OCI-LY1 (cell line): ENCODE measurements around the gene ANKRD33.

Experiments used
- H2AFZ ChIP-seq: fragments of 200-600 bp; sonication (generic), shearing (Covaris generic); 2 replicates; pipeline ENCODE4 v1.6.0; 2014; ENCODE audit warnings: antibody characterized with exemption, mild to moderate bottlenecking, low read length
- H3F3A ChIP-seq: fragments of 200-600 bp; sonication (generic), shearing (Covaris generic); 2 replicates; pipeline ENCODE4 v1.6.0; 2014; ENCODE audit warnings: mild to moderate bottlenecking, antibody characterized with exemption, low read length, moderate library complexity; ENCODE audit not compliant: insufficient read depth
- H3K27ac ChIP-seq: fragments of 200-600 bp; sonication (generic); 2 replicates; pipeline ENCODE4 v1.5.1; 2014; ENCODE audit warnings: low read length, mixed run types, mild to moderate bottlenecking, low read depth; ENCODE audit not compliant: poor library complexity, severe bottlenecking
- H3K27me3 ChIP-seq: fragments of 200-600 bp; sonication (generic); 2 replicates; pipeline ENCODE4 v1.6.0; 2014; ENCODE audit warnings: antibody characterized with exemption, mild to moderate bottlenecking, low read length, moderate library complexity; ENCODE audit not compliant: insufficient read depth
- H3K36me3 ChIP-seq: fragments of 200-600 bp; sonication (generic); 2 replicates; pipeline ENCODE4 v1.6.1; 2014; ENCODE audit warnings: mild to moderate bottlenecking, antibody characterized with exemption, low read length, moderate library complexity, mixed read lengths; ENCODE audit not compliant: insufficient read depth
- H3K4me1 ChIP-seq: fragments of 200-600 bp; sonication (generic); 2 replicates; pipeline ENCODE4 v1.5.1; 2014; ENCODE audit warnings: mild to moderate bottlenecking, low read length, moderate library complexity; ENCODE audit not compliant: insufficient read depth, severe bottlenecking
- H3K4me2 ChIP-seq: fragments of 200-600 bp; sonication (generic), shearing (Covaris generic); 2 replicates; pipeline ENCODE4 v1.6.1; 2014; ENCODE audit warnings: low read length
- H3K4me3 ChIP-seq: fragments of 200-600 bp; sonication (generic); 2 replicates; pipeline ENCODE4 v1.5.1; 2014; ENCODE audit warnings: low read length, low read depth, mild to moderate bottlenecking, mixed read lengths; ENCODE audit not compliant: poor library complexity, severe bottlenecking
- H3K79me2 ChIP-seq: fragments of 200-600 bp; shearing (Covaris generic); 2 replicates; pipeline ENCODE4 v1.6.1; 2016; ENCODE audit warnings: mixed run types, low read length, mixed read lengths; ENCODE audit not compliant: insufficient read depth
- H3K9ac ChIP-seq: fragments of 200-600 bp; sonication (generic), shearing (Covaris generic); 2 replicates; pipeline ENCODE4 v1.6.1; 2014; ENCODE audit warnings: mild to moderate bottlenecking, low read length, mixed read lengths
- H3K9me2 ChIP-seq: fragments of 200-600 bp; sonication (generic), shearing (Covaris generic); 2 replicates; pipeline ENCODE4 v1.6.1; 2014; ENCODE audit warnings: low read depth, mild to moderate bottlenecking, low read length, mixed read lengths
- H3K9me3 ChIP-seq: fragments of 200-600 bp; shearing (Covaris generic); 2 replicates; pipeline ENCODE4 v1.6.1; 2014; ENCODE audit warnings: low read length, mixed read lengths
- H4K20me1 ChIP-seq: fragments of 200-600 bp; sonication (generic), shearing (Covaris generic); 2 replicates; pipeline ENCODE4 v1.6.0; 2016; ENCODE audit warnings: mild to moderate bottlenecking, low read length; ENCODE audit not compliant: insufficient read depth
- EZH2 ChIP-seq: fragments of 200-600 bp; sonication (generic), shearing (Covaris generic); IDR thresholded peaks from 2 replicates; pipeline ENCODE4 v1.8.0; 2017; ENCODE audit warnings: borderline replicate concordance, mixed run types, mild to moderate bottlenecking, antibody characterized with exemption, low read length, moderate library complexity, mixed read lengths
- TF ChIP-seq, protein P1 (sequence below): fragments of 200-600 bp; sonication (generic), shearing (Covaris generic); IDR thresholded peaks from 2 replicates; pipeline ENCODE4 v1.5.1; 2017; ENCODE audit warnings: mild to moderate bottlenecking, antibody characterized with exemption, low read length, moderate library complexity, mixed read lengths

Gene ANKRD33

DNA sequence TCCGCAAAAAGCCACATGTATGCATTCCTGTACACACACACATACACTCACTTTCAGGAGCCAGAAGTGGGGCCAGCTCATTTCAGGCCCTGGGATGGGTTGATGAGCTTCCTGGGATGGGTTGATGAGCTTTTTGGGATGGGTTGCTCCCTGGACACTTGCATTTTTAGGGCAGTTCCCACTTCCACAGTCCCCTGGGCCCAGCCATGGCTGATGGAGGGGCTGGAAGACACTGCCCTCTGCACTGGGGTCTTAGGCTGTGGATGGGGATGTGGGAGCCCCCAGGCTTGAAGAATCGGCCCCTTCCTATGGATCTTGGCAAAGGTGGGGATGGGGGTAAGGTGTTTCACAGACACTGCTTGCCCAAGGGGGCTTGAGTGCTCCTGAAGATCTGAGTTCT, 32.1 kb downstream of the ANKRD33 start:
- TF ChIP-seq EZH2 = no peak
- TF ChIP-seq, protein P1, sequence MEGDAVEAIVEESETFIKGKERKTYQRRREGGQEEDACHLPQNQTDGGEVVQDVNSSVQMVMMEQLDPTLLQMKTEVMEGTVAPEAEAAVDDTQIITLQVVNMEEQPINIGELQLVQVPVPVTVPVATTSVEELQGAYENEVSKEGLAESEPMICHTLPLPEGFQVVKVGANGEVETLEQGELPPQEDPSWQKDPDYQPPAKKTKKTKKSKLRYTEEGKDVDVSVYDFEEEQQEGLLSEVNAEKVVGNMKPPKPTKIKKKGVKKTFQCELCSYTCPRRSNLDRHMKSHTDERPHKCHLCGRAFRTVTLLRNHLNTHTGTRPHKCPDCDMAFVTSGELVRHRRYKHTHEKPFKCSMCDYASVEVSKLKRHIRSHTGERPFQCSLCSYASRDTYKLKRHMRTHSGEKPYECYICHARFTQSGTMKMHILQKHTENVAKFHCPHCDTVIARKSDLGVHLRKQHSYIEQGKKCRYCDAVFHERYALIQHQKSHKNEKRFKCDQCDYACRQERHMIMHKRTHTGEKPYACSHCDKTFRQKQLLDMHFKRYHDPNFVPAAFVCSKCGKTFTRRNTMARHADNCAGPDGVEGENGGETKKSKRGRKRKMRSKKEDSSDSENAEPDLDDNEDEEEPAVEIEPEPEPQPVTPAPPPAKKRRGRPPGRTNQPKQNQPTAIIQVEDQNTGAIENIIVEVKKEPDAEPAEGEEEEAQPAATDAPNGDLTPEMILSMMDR = no peak
- Histone ChIP-seq H4K20me1 (no peaks in the 10 kb centered on the region), H3F3A (no peaks in the 10 kb centered on the region), H3K4me2 (no peak overlapping the region), H3K36me3 (no peaks in the 10 kb centered on the region), H3K79me2 (no peaks in the 10 kb centered on the region), H3K4me1 (no peaks in the 10 kb centered on the region), H3K9me3 (no peaks in the 10 kb centered on the region), H3K9me2 (no peaks in the 10 kb centered on the region), H3K27me3 (no peaks in the 10 kb centered on the region), H3K9ac (no peak overlapping the region), H3K27ac (no peak overlapping the region), H3K4me3 (no peak overlapping the region), H2AFZ (no peak overlapping the region)

DNA sequence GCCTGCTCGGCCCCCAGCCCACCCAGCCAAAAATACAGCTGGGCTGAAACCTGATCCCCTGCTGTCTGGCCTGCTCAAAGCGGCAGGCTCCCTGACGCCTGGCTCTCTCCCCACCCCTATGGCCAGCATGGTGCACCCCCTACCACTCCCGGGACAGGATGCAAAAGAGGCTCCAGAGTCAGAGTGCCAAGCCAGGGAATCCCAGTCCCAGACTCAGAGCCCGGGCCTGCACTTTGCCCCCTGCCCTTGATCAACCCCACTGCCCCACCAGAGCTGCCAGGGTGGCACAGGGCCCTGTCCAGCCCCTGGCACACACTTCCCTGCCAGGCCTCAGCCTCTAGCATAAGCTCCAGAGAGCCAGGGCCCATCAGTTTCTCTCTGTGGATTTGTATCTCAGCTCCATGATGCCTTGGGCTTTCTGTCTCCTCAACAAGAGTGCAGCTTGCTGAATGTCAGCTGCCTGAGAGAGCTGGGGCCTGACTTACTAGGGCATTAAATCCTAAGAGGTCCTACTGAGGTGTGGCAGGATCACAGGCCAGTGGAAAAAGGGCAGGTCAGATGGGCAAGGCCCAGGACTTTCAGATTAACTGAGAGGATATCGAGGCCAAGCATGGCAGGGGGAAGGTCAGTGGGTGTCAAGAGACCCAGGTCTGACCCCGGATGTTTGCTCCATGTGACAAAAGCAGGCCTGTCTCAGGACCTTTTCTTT, 33.3 kb downstream of the ANKRD33 start:
- Histone ChIP-seq H3F3A (no peaks in the 10 kb centered on the region), H3K27ac (no peak overlapping the region), H3K36me3 (no peaks in the 10 kb centered on the region), H3K9me2 (no peaks in the 10 kb centered on the region), H2AFZ (no peak overlapping the region), H3K4me2 (no peak overlapping the region), H3K4me1 (no peaks in the 10 kb centered on the region), H3K9me3 (no peaks in the 10 kb centered on the region), H3K4me3 (no peak overlapping the region), H4K20me1 (no peaks in the 10 kb centered on the region), H3K9ac (no peak overlapping the region), H3K27me3 (no peaks in the 10 kb centered on the region), H3K79me2 (no peaks in the 10 kb centered on the region)
- TF ChIP-seq, protein P1 = no peak
- TF ChIP-seq EZH2 = no peak

DNA sequence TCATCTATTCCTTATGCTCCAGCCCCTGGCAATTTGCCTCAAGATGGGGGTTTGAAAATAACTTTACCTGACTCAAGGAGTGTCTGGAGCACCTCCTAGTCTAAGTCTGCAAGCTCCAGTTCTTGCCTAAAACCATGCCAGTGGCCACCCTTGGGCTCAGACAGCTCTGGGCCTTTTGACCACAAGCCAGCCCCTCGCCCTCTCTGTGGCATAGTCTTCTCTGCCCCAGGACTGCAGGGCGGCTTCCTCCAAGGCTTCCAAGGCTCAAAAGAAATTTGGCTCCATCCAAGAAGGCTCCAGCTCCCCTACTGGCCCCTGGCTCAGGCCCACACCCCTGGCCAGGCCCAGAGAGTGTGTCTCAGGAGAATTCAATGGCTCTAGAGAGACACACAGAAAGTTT, 34.2 kb downstream of the ANKRD33 start:
- Histone ChIP-seq H3K79me2 (no peaks in the 10 kb centered on the region), H3F3A (no peaks in the 10 kb centered on the region), H3K4me3 (no peak overlapping the region), H3K9me2 (no peaks in the 10 kb centered on the region), H3K4me1 (no peaks in the 10 kb centered on the region), H3K4me2 (no peak overlapping the region), H2AFZ (no peak overlapping the region), H3K9me3 (no peaks in the 10 kb centered on the region), H3K27ac (no peak overlapping the region), H3K27me3 (no peaks in the 10 kb centered on the region), H4K20me1 (no peaks in the 10 kb centered on the region), H3K9ac (no peak overlapping the region), H3K36me3 (no peaks in the 10 kb centered on the region)
- no peak for TF ChIP-seq EZH2
- TF ChIP-seq, protein P1 = no peak
